ENCODE measurements around the gene GTPBP6. TPM values are rescaled to one million over a fixed set of nuclear protein-coding genes. Genes with fewer than 3 reads are reported as not detected.

Gene GTPBP6
- total RNA-seq, 4 donors from 2014 or later = 39.3 to 84.1 (median 56.3) TPM

DNA sequence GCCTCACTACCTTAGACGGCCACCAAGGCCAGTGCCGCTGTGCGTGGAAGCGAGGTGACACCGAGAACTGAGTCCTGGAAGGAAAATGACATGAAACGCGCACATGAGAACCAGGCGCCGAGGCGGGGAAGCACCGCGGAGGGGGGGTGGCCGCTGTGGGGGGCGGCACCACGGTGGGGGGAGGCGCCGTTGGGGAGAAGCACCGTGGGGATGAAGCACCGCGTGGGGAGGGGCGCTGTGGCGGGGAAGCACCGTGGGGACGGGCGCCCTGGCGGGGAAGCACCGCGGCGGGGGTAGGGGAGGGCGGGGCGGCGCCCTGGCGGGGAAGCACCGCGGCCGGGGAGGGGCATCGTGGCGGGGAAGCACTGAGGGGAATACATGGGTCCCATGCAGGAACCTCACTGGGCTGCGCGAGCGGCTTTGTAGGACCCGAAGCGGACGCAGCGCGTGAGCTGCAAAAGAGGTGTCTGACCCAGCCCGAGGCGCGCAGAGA is 40.1 kb upstream of the GTPBP6 start:
- H3K9me3 ChIP-seq = peaks cover 0 to 29% (median 6%) of the 10 kb centered on the region in 4 donors
- H3K27ac ChIP-seq = no peak overlapping the region
- H3K4me1 ChIP-seq = no peaks in the 10 kb centered on the region
- peaks cover 0 to 71% (median 5%) of the 10 kb centered on the region in 3 donors for H3K36me3 ChIP-seq
- H3K27me3 ChIP-seq = no peaks in the 10 kb centered on the region
- DNase-seq (ENCODE audit: low spot score in 2 of 2) = no peak
- 92 to 94% methylated on average over 44 to 47 of the region's 49 CpGs for WGBS, 2 donors
- H3K4me3 ChIP-seq = no peak overlapping the region
- no peak for TF ChIP-seq POLR2A (IDR thresholded peaks at IDR 0.05)
- no peak for TF ChIP-seq EP300 (IDR thresholded peaks at IDR 0.05)
- TF ChIP-seq CTCF (IDR thresholded peaks at IDR 0.05) = no peak

- H3K27me3 ChIP-seq = no peaks in the 10 kb centered on the region
- H3K36me3 ChIP-seq = peaks cover 0 to 75% (median 5%) of the 10 kb centered on the region in 3 donors
- TF ChIP-seq POLR2A (IDR thresholded peaks at IDR 0.05) (no peak), EP300 (IDR thresholded peaks at IDR 0.05) (no peak), CTCF (IDR thresholded peaks at IDR 0.05) (no peak)
- DNase-seq (ENCODE audit: low spot score in 2 of 2) = no peak
- peaks cover 0 to 29% (median 6%) of the 10 kb centered on the region in 4 donors for H3K9me3 ChIP-seq
- 76 to 79% methylated on average over 41 to 43 of the region's 48 CpGs for WGBS, 2 donors
- H3K4me3 ChIP-seq = no peak overlapping the region
- H3K4me1 ChIP-seq = no peaks in the 10 kb centered on the region
- H3K27ac ChIP-seq = no peak overlapping the region
These were observed 39.3 kb upstream of the GTPBP6 start for GRCh38 chrX:357693-358471.

GRCh38 chrX:357035-357692 is 38.6 kb upstream of the GTPBP6 start:
- H3K9me3 ChIP-seq = peaks cover 0 to 29% (median 6%) of the 10 kb centered on the region in 4 donors
- no peak overlapping the region for H3K4me3 ChIP-seq
- WGBS, 2 donors = 71 to 76% methylated on average over 14 of the region's 14 CpGs
- no peaks in the 10 kb centered on the region for H3K27me3 ChIP-seq
- no peaks in the 10 kb centered on the region for H3K4me1 ChIP-seq
- TF ChIP-seq EP300 (IDR thresholded peaks at IDR 0.05) = no peak
- no peak for TF ChIP-seq CTCF (IDR thresholded peaks at IDR 0.05)
- no peak for TF ChIP-seq POLR2A (IDR thresholded peaks at IDR 0.05)
- no peak for DNase-seq (ENCODE audit: low spot score in 2 of 2)
- H3K27ac ChIP-seq = no peak overlapping the region
- peaks cover 0 to 80% (median 5%) of the 10 kb centered on the region in 3 donors for H3K36me3 ChIP-seq

GRCh38 chrX:356385-357034 is 37.9 kb upstream of the GTPBP6 start:
- Histone ChIP-seq H3K27me3 (no peaks in the 10 kb centered on the region), H3K4me1 (no peaks in the 10 kb centered on the region), H3K4me3 (no peak overlapping the region), H3K27ac (no peak overlapping the region), H3K9me3 (peaks cover 0 to 29% (median 6%) of the 10 kb centered on the region in 4 donors), H3K36me3 (peaks cover 0 to 79% (median 5%) of the 10 kb centered on the region in 3 donors)
- WGBS, 2 donors = 75 to 84% methylated on average over 17 of the region's 17 CpGs
- DNase-seq (ENCODE audit: low spot score in 2 of 2) = no peak
- no peak for TF ChIP-seq POLR2A (IDR thresholded peaks at IDR 0.05)
- TF ChIP-seq EP300 (IDR thresholded peaks at IDR 0.05) = no peak
- TF ChIP-seq CTCF (IDR thresholded peaks at IDR 0.05) = no peak
